Measurements from ENCODE around the gene RRBP1.
A peak's percentile ranks its signal among the peaks of the same experiment; 100 is the strongest.

The RRBP1 gene

DNA sequence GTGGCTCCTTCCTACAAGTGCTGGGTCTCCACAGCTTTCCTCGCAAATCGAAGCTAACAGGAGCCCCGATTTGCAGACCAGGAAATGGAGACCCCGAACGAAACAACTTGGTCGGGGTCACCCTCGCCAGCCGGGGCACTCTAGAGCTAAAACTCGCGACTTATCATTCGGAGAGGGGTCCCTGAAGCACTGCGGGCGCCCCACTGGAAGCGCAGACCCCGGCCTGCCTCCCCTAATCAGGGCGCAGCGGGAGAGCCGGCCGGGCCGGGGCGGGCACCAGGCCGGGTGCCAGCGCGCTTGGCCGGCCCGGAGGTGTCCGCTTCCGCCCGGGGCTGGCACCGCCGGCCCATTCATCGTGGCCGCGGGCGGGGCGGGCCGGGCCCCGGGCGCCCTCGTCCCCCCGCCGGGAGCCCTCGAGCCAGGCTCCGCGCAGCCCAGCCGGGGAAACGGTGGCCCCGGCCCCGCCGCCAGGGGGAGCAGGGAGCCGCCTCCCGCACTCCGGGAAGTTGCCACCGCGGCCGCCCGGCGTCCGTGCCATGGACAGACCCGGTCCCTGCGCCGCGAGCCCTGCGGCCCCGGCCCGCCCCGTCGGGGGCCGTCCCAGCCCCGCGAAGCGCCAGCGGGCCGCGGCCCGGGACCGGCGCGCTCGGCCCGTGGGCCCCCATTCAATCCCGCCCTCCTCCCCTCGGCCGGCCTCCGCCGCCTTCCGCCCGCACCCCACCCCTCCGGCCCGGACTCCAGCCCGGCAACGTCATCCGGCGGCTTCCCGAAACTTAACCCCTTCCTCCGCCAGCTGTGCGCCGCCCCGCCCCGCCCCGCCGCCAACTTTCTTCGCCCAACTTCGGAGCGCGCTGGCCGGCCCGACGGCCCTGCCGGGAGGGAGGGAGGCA, 961 bp downstream of the RRBP1 start:
- TF ChIP-seq, protein P1, sequence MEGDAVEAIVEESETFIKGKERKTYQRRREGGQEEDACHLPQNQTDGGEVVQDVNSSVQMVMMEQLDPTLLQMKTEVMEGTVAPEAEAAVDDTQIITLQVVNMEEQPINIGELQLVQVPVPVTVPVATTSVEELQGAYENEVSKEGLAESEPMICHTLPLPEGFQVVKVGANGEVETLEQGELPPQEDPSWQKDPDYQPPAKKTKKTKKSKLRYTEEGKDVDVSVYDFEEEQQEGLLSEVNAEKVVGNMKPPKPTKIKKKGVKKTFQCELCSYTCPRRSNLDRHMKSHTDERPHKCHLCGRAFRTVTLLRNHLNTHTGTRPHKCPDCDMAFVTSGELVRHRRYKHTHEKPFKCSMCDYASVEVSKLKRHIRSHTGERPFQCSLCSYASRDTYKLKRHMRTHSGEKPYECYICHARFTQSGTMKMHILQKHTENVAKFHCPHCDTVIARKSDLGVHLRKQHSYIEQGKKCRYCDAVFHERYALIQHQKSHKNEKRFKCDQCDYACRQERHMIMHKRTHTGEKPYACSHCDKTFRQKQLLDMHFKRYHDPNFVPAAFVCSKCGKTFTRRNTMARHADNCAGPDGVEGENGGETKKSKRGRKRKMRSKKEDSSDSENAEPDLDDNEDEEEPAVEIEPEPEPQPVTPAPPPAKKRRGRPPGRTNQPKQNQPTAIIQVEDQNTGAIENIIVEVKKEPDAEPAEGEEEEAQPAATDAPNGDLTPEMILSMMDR (IDR thresholded peaks at IDR 0.05), result peak; percentile 87
- no peak for TF ChIP-seq ZFX (IDR thresholded peaks at IDR 0.05; ENCODE audit: borderline replicate concordance)
- peak overlapping the region; percentile 82 for H3K27ac ChIP-seq

DNA sequence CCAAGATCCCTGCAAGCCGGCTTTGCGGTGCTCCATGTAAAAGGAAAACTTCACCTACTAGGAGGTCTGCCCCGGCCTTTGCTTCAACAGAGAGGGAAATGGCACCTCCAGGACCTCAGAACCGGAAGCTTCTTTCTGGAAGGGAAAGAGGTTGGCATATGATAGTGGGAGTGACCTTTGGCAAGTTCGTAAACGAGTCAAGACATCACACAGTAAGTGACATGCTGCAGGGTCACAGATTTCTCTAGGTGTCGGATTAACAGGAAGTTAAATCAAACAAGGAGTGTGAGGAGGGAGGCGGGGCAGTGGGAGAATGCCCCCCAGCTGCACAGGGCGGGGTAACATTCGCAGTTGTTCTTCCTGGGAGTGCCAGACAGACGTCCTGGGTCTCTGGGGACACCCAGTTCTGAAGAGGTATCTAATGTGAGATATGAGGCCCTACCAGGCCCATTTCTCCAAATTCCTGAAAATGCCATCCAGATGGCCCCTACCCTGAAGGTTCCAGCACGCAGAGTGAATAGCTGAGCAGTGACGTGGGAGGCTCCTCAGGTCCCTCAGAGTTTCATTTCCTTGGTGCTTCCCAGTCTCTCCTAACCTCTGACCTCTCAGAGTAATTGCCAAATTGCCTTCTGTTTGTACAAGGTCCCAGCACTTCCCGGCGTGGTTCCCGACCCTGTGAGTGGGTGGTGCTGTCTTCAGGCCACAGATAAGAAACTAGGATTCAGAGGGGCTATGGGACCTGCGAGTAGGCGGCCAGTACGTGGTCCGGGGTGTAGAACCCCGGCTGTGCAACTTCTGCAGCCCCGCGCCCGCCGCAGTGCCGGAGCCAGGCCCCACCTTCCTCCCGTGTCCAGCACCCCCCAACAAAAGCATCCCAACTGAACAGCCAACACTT, 1.9 kb downstream of the RRBP1 start:
- TF ChIP-seq, protein P1 (IDR thresholded peaks at IDR 0.05), result no peak
- TF ChIP-seq ZFX (IDR thresholded peaks at IDR 0.05; ENCODE audit: borderline replicate concordance), result no peak
- H3K27ac ChIP-seq, result peak overlapping the region; percentile 82

DNA sequence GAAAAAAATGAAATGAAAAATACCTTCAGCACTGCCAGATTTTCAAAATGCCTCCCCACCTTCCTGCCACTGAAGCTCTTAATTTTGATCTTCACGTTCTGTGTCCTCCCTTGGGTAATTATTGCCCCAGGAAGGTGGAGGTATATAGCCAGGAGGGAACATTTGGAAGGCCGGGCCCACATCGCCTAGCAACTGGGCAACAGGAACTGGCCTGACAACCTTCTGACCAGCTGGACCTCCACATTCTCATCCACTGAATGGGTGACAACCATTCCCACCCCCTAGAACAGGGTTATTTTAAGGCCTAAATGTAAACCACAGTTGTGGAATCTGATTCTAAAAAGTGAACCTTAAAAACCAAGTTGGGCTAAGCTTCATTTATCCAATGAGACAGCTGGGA, 3.2 kb downstream of the RRBP1 start:
- TF ChIP-seq ZFX (IDR thresholded peaks at IDR 0.05; ENCODE audit: borderline replicate concordance), result no peak
- TF ChIP-seq, protein P1 (IDR thresholded peaks at IDR 0.05), result no peak
- H3K27ac ChIP-seq, result no peak overlapping the region

DNA sequence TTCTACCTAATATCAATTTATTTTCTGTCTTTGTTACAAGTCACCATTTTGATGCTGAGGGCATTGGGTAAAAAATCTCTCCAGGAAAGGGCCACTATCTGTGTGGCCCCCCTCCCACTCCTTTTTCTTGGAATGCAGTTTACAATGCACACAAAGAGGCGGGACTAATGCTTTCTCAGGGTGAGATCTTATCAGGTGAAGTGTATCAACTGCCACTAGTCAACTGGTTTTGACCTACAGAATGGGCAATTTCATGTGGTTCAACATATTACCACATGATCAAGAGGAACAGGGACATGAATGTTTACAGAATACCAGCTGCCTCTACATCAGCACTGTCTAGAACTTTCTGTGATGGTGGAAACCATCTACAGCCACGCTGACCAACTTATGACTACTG, 3.7 kb downstream of the RRBP1 start:
- TF ChIP-seq, protein P1 (IDR thresholded peaks at IDR 0.05), result no peak
- no peak for TF ChIP-seq ZFX (IDR thresholded peaks at IDR 0.05; ENCODE audit: borderline replicate concordance)
- no peak overlapping the region for H3K27ac ChIP-seq

DNA sequence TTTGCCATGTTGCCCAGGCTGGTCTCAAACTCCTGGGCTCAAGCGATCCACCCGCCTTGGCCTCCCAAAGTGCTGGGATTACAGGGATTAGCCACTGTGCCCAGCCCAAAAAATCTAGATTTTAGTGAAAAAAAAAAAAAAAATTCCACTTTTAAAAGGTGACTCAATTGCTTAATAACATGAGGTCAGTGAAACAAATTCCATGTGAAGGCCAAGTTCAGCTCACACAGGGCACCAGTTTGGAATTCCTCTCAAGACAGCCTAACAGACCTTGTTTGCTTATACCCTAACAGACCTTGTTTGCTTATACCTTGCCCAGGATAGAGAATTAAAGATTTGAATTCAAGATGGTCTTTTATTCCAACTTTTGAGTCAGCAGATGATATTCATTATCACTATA, 5.1 kb downstream of the RRBP1 start:
- no peak overlapping the region for H3K27ac ChIP-seq
- TF ChIP-seq, protein P1 (IDR thresholded peaks at IDR 0.05), result no peak
- TF ChIP-seq ZFX (IDR thresholded peaks at IDR 0.05; ENCODE audit: borderline replicate concordance), result no peak

DNA sequence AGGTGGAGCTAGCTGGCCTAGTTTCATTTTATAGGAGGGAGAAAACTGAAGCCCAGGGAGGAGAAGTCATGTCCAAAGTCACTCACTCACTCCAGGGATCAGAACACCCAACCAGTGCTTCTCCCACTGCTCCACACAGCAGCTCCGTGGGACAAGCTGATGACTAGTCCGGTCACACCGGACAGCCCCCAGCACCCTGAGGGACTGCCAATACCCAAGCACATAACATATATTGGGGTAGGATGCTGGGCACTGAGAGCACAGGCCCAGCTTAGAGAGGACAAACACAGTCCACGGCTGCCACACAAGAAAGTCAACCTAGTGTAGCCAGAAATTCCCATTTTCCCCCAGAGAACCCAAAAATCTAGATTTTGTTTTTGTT, 5.7 kb downstream of the RRBP1 start:
- TF ChIP-seq, protein P1 (IDR thresholded peaks at IDR 0.05), result no peak
- no peak for TF ChIP-seq ZFX (IDR thresholded peaks at IDR 0.05; ENCODE audit: borderline replicate concordance)
- H3K27ac ChIP-seq, result no peak overlapping the region
